ENCODE data around the gene MCAM. TPM values are rescaled to one million over a fixed set of nuclear protein-coding genes. Genes with fewer than 3 reads are reported as not detected.

Gene MCAM
- total RNA-seq, 1 experiment from 2014 or later = 124 TPM

GRCh38 chr11:119297938-119298337 is 19.0 kb downstream of the MCAM start:
- no peaks in the 10 kb centered on the region for H3K9me2 ChIP-seq (replicated peaks; ENCODE audit: low read length)
- TF ChIP-seq EZH2phosphoT487 (IDR thresholded peaks at IDR 0.05; ENCODE audit: borderline replicate concordance, low read length) (no peak), CTCF (conservative IDR thresholded peaks at IDR 0.05; ENCODE audit: low read depth, low read length) (no peak), EZH2 (IDR thresholded peaks at IDR 0.05; ENCODE audit: low read length, unreplicated experiment) (no peak)
- H3K4me3 ChIP-seq (ENCODE audit: low read length) = no peak overlapping the region
- no peak overlapping the region for H3K27ac ChIP-seq (ENCODE audit: low read length)
- H3K79me2 ChIP-seq (ENCODE audit: low read length) = no peaks in the 10 kb centered on the region
- no peak overlapping the region for H3K9ac ChIP-seq (ENCODE audit: low read length)
- DNase-seq (no peak), ATAC-seq (no peak)
- peaks cover 47% of the 10 kb centered on the region for H3K36me3 ChIP-seq (ENCODE audit: low read depth, low read length)
- ChIA-PET POLR2A (ENCODE audit: unreplicated experiment) (no interaction called here), CTCF (no interaction called here)
- no peaks in the 10 kb centered on the region for H4K20me1 ChIP-seq (ENCODE audit: low read length)
- no peaks in the 10 kb centered on the region for H3K4me1 ChIP-seq (ENCODE audit: insufficient read depth, low read length)
- no TSS peak for BruUV-seq (replicated peaks)
- intact Hi-C loops (cut with micrococcal nuclease) = loop anchor here (10.0 kb wide), 1 partner anchor 153 kb away; the partner anchor contains the start of gene ABCG4
- no peaks in the 10 kb centered on the region for H3F3A ChIP-seq (ENCODE audit: low read length, unreplicated experiment)
- H3K4me2 ChIP-seq (ENCODE audit: low read length) = no peak overlapping the region
- no peaks in the 10 kb centered on the region for H3K27me3 ChIP-seq (ENCODE audit: low read length)
- H2AFZ ChIP-seq (ENCODE audit: low read length) = no peak overlapping the region
- H3K9me3 ChIP-seq (ENCODE audit: low read length) = no peaks in the 10 kb centered on the region

GRCh38 chr11:119295178-119295577 is 21.8 kb downstream of the MCAM start:
- H3F3A ChIP-seq (ENCODE audit: low read length, unreplicated experiment) = no peaks in the 10 kb centered on the region
- CTCF ChIA-PET = no interaction called here
- TF ChIP-seq EZH2phosphoT487 (IDR thresholded peaks at IDR 0.05; ENCODE audit: borderline replicate concordance, low read length) (no peak), CTCF (conservative IDR thresholded peaks at IDR 0.05; ENCODE audit: low read depth, low read length) (peak; percentile 54)
- H3K9me3 ChIP-seq (ENCODE audit: low read length) = no peaks in the 10 kb centered on the region
- POLR2A ChIA-PET (ENCODE audit: unreplicated experiment) = no interaction called here
- intact Hi-C loops (cut with micrococcal nuclease) = loop anchor here (10.0 kb wide), 1 partner anchor 150 kb away; the partner anchor contains the start of gene ABCG4
- H3K36me3 ChIP-seq (ENCODE audit: low read depth, low read length) = peaks cover 32% of the 10 kb centered on the region
- H3K4me2 ChIP-seq (ENCODE audit: low read length) = no peak overlapping the region
- H3K9ac ChIP-seq (ENCODE audit: low read length) = no peak overlapping the region
- ATAC-seq (peak; percentile 91), DNase-seq (peak; percentile 69)
- BruUV-seq (replicated peaks) = no TSS peak
- no peak overlapping the region for H2AFZ ChIP-seq (ENCODE audit: low read length)
- H3K4me3 ChIP-seq (ENCODE audit: low read length) = no peak overlapping the region
- no peaks in the 10 kb centered on the region for H3K4me1 ChIP-seq (ENCODE audit: insufficient read depth, low read length)
- no peaks in the 10 kb centered on the region for H3K79me2 ChIP-seq (ENCODE audit: low read length)
- no peaks in the 10 kb centered on the region for H4K20me1 ChIP-seq (ENCODE audit: low read length)
- H3K27me3 ChIP-seq (ENCODE audit: low read length) = no peaks in the 10 kb centered on the region
- no peaks in the 10 kb centered on the region for H3K9me2 ChIP-seq (replicated peaks; ENCODE audit: low read length)
- H3K27ac ChIP-seq (ENCODE audit: low read length) = no peak overlapping the region

- H4K20me1 ChIP-seq (ENCODE audit: low read length) = no peaks in the 10 kb centered on the region
- H3K4me2 ChIP-seq (ENCODE audit: low read length) = no peak overlapping the region
- H3F3A ChIP-seq (ENCODE audit: low read length, unreplicated experiment) = no peaks in the 10 kb centered on the region
- H3K27ac ChIP-seq (ENCODE audit: low read length) = no peak overlapping the region
- H3K9ac ChIP-seq (ENCODE audit: low read length) = no peak overlapping the region
- no peak overlapping the region for H3K4me3 ChIP-seq (ENCODE audit: low read length)
- no peaks in the 10 kb centered on the region for H3K79me2 ChIP-seq (ENCODE audit: low read length)
- TF ChIP-seq EZH2 (IDR thresholded peaks at IDR 0.05; ENCODE audit: low read length, unreplicated experiment) (no peak), EZH2phosphoT487 (IDR thresholded peaks at IDR 0.05; ENCODE audit: borderline replicate concordance, low read length) (no peak), CTCF (conservative IDR thresholded peaks at IDR 0.05; ENCODE audit: low read depth, low read length) (no peak)
- H3K9me2 ChIP-seq (replicated peaks; ENCODE audit: low read length) = no peaks in the 10 kb centered on the region
- BruUV-seq (replicated peaks) = no TSS peak
- H2AFZ ChIP-seq (ENCODE audit: low read length) = no peak overlapping the region
- ChIA-PET CTCF (no interaction called here), POLR2A (ENCODE audit: unreplicated experiment) (no interaction called here)
- ATAC-seq (no peak), DNase-seq (no peak)
- no peaks in the 10 kb centered on the region for H3K27me3 ChIP-seq (ENCODE audit: low read length)
- H3K36me3 ChIP-seq (ENCODE audit: low read depth, low read length) = peaks cover 30% of the 10 kb centered on the region
- intact Hi-C loops (cut with micrococcal nuclease) = loop anchor here (10.0 kb wide), 1 partner anchor 149 kb away; the partner anchor contains the start of gene ABCG4
- H3K9me3 ChIP-seq (ENCODE audit: low read length) = no peaks in the 10 kb centered on the region
- no peaks in the 10 kb centered on the region for H3K4me1 ChIP-seq (ENCODE audit: insufficient read depth, low read length)
These were observed 23.5 kb downstream of the MCAM start for GRCh38 chr11:119293461-119293860.
